ENCODE results near the gene COQ4. TPM values are rescaled to one million over a fixed set of nuclear protein-coding genes. Genes with fewer than 3 reads are reported as not detected.

The COQ4 gene
- total RNA-seq, 1 experiment from 2014 or later = 28.1 TPM

DNA sequence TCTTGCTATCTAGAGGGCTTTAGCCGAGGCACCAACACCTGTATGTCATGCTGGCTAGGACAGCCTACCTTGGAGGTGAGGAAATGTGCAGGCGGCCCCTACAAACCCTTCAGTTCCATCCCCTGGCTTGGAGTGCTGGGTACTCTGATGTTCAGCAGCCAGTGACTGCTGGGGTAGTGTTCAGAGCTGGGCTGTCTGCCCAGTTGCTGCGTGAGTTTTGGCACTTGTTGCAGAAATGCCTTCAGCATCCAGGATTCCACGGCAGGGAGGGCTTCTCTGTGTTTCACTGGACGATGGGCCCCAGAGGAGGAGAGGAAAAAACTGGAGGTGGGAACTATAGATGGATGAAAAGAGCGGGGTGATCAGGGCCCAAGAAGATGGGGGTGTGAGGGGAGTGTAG is 36.2 kb upstream of the COQ4 start:
- Histone ChIP-seq H4K20me1 (ENCODE audit: low read length) (no peaks in the 10 kb centered on the region), H3K4me1 (ENCODE audit: insufficient read depth, low read length) (no peaks in the 10 kb centered on the region), H3K27me3 (ENCODE audit: low read length) (no peaks in the 10 kb centered on the region), H3K4me2 (ENCODE audit: low read length) (no peak overlapping the region), H3K9ac (ENCODE audit: low read length) (no peak overlapping the region), H3K27ac (ENCODE audit: low read length) (no peak overlapping the region), H2AFZ (ENCODE audit: low read length) (no peak overlapping the region), H3K36me3 (ENCODE audit: low read depth, low read length) (no peaks in the 10 kb centered on the region), H3K4me3 (ENCODE audit: low read length) (no peak overlapping the region), H3K79me2 (ENCODE audit: low read length) (no peaks in the 10 kb centered on the region), H3K9me2 (replicated peaks; ENCODE audit: low read length) (no peaks in the 10 kb centered on the region), H3F3A (ENCODE audit: low read length, unreplicated experiment) (no peaks in the 10 kb centered on the region), H3K9me3 (ENCODE audit: low read length) (no peaks in the 10 kb centered on the region)
- no peak for TF ChIP-seq EZH2 (IDR thresholded peaks at IDR 0.05; ENCODE audit: low read length, unreplicated experiment)
- TF ChIP-seq CTCF (conservative IDR thresholded peaks at IDR 0.05; ENCODE audit: low read depth, low read length) = no peak
- TF ChIP-seq EZH2phosphoT487 (IDR thresholded peaks at IDR 0.05; ENCODE audit: borderline replicate concordance, low read length) = no peak
- DNase-seq (no peak), ATAC-seq (no peak)
- POLR2A ChIA-PET (ENCODE audit: unreplicated experiment) = no interaction called here
- no TSS peak for BruUV-seq (replicated peaks)
- intact Hi-C loops (cut with micrococcal nuclease) = no loop called here
- CTCF ChIA-PET = no interaction called here

- Histone ChIP-seq H3K4me2 (ENCODE audit: low read length) (no peak overlapping the region), H3K4me3 (ENCODE audit: low read length) (no peak overlapping the region), H3K27me3 (ENCODE audit: low read length) (no peaks in the 10 kb centered on the region), H2AFZ (ENCODE audit: low read length) (no peak overlapping the region), H3K4me1 (ENCODE audit: insufficient read depth, low read length) (no peaks in the 10 kb centered on the region), H3K9me2 (replicated peaks; ENCODE audit: low read length) (no peaks in the 10 kb centered on the region), H3F3A (ENCODE audit: low read length, unreplicated experiment) (no peaks in the 10 kb centered on the region), H3K36me3 (ENCODE audit: low read depth, low read length) (no peaks in the 10 kb centered on the region), H3K27ac (ENCODE audit: low read length) (no peak overlapping the region), H3K9me3 (ENCODE audit: low read length) (no peaks in the 10 kb centered on the region), H3K79me2 (ENCODE audit: low read length) (no peaks in the 10 kb centered on the region), H3K9ac (ENCODE audit: low read length) (no peak overlapping the region), H4K20me1 (ENCODE audit: low read length) (no peaks in the 10 kb centered on the region)
- TF ChIP-seq CTCF (conservative IDR thresholded peaks at IDR 0.05; ENCODE audit: low read depth, low read length) (no peak), EZH2 (IDR thresholded peaks at IDR 0.05; ENCODE audit: low read length, unreplicated experiment) (no peak), EZH2phosphoT487 (IDR thresholded peaks at IDR 0.05; ENCODE audit: borderline replicate concordance, low read length) (no peak)
- no TSS peak for BruUV-seq (replicated peaks)
- intact Hi-C loops (cut with micrococcal nuclease) = no loop called here
- ATAC-seq (no peak), DNase-seq (no peak)
- ChIA-PET CTCF (no interaction called here), POLR2A (ENCODE audit: unreplicated experiment) (no interaction called here)
Observed at GRCh38 chr9:128288273-128289004, 34.2 kb upstream of the COQ4 start.

DNA sequence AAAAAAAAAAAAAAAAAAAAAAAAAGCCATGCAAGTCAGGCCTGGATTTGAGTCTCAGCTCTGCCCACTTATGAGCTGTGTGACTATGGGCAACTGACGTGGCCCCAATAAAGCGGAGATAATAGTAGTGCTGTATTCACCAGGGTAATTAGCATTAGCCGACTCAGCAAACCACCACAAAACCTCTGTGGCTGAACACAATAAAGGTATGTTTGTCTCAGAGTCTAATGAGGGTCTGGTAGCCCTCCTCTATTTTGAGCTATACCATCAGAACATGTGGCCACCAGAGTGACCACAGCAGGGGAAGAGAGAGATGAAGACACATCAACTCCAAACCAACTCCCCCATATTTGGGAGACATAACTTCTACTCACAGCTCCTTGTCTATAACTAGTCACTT is 30.6 kb upstream of the COQ4 start:
- H3K9ac ChIP-seq (ENCODE audit: low read length) = no peak overlapping the region
- ATAC-seq (no peak), DNase-seq (no peak)
- no peaks in the 10 kb centered on the region for H3K79me2 ChIP-seq (ENCODE audit: low read length)
- no peaks in the 10 kb centered on the region for H3K9me3 ChIP-seq (ENCODE audit: low read length)
- no TSS peak for BruUV-seq (replicated peaks)
- no peak overlapping the region for H2AFZ ChIP-seq (ENCODE audit: low read length)
- no peak overlapping the region for H3K4me2 ChIP-seq (ENCODE audit: low read length)
- no peaks in the 10 kb centered on the region for H3F3A ChIP-seq (ENCODE audit: low read length, unreplicated experiment)
- H3K27me3 ChIP-seq (ENCODE audit: low read length) = no peaks in the 10 kb centered on the region
- no peaks in the 10 kb centered on the region for H3K9me2 ChIP-seq (replicated peaks; ENCODE audit: low read length)
- no peaks in the 10 kb centered on the region for H4K20me1 ChIP-seq (ENCODE audit: low read length)
- no peak overlapping the region for H3K4me3 ChIP-seq (ENCODE audit: low read length)
- peaks cover 10% of the 10 kb centered on the region for H3K4me1 ChIP-seq (ENCODE audit: insufficient read depth, low read length)
- no peak overlapping the region for H3K27ac ChIP-seq (ENCODE audit: low read length)
- intact Hi-C loops (cut with micrococcal nuclease) = no loop called here
- no peak for TF ChIP-seq EZH2 (IDR thresholded peaks at IDR 0.05; ENCODE audit: low read length, unreplicated experiment)
- TF ChIP-seq EZH2phosphoT487 (IDR thresholded peaks at IDR 0.05; ENCODE audit: borderline replicate concordance, low read length) = no peak
- no peak for TF ChIP-seq CTCF (conservative IDR thresholded peaks at IDR 0.05; ENCODE audit: low read depth, low read length)
- H3K36me3 ChIP-seq (ENCODE audit: low read depth, low read length) = no peaks in the 10 kb centered on the region
- ChIA-PET CTCF (no interaction called here), POLR2A (ENCODE audit: unreplicated experiment) (interaction anchor here (0.5 kb wide), 1 partner anchor 15 kb away, joined by 3 read pairs; no protein-coding TSS in a partner anchor)

Measured in PC-3 (cell line).